Activated T-cell treated with anti-CD3 and anti-CD28 coated beads for 48 hours (primary cell): ENCODE data around the gene HOXC12.

Experiments
- DNase-seq: peaks from one replicate; pipeline ENCODE4 v3.0.0-alpha.2; 2020; ENCODE audit warnings: low read depth

HOXC12 gene

GRCh38 chr12:54008260-54008552 lies 53.5 kb downstream of the HOXC12 start:
- DNase-seq: no peak
